Esophagus muscularis mucosa (tissue), 4 donors: Measurements from ENCODE around the gene REEP6. TPM values are rescaled to one million over a fixed set of nuclear protein-coding genes. Genes with fewer than 3 reads are reported as not detected.

Source experiments
- DNase-seq: peaks from one replicate; pipeline ENCODE4 v3.0.0-alpha.2; 2017; ENCODE audit errors: extremely low spot score
- H3K27ac ChIP-seq, 4 donors: fragments of 200-600 bp; sonication (generic); replicated peaks in 1 of 4; 1 replicate in 3 of 4; 2 replicates in 1 of 4; pipeline ENCODE4 v1.5.1; 2016 to 2019; ENCODE audit warnings: mild to moderate bottlenecking in 1 of 4
- H3K27me3 ChIP-seq, 4 donors: fragments of 200-600 bp; sonication (generic); one replicate each; pipeline versions ENCODE4 v1.5.1 to v1.6.0; 2016 to 2019
- H3K36me3 ChIP-seq, 4 donors: fragments of 200-600 bp; sonication (generic); one replicate each; pipeline ENCODE4 v1.5.1; 2016 to 2019
- H3K4me1 ChIP-seq, 4 donors: fragments of 200-600 bp; sonication (generic); one replicate each; pipeline ENCODE4 v1.5.1; 2016 to 2019
- H3K4me3 ChIP-seq, 4 donors: fragments of 200-600 bp; sonication (generic); 1 replicate in 2 of 4; 2 replicates in 2 of 4; pipeline ENCODE4 v1.5.1; 2016 to 2019; ENCODE audit warnings: mild to moderate bottlenecking in 4 of 4, moderate library complexity in 1 of 4
- H3K9me3 ChIP-seq, 4 donors: fragments of 200-600 bp; sonication (generic); 1 replicate in 3 of 4; 2 replicates in 1 of 4; pipeline ENCODE4 v1.5.1; 2016 to 2019
- CTCF ChIP-seq, 3 experiments: fragments of 200-600 bp in 2 of 3; fragments of 450-650 bp in 1 of 3; sonication (generic) in 2 of 3; IDR thresholded peaks; one replicate each; pipeline ENCODE4 v1.5.1; 2017 to 2019; ENCODE audit warnings: antibody characterized with exemption in 3 of 3, mild to moderate bottlenecking in 2 of 3, moderate library complexity in 1 of 3
- EP300 ChIP-seq: sonication (generic); formaldehyde crosslinking; IDR thresholded peaks from one replicate; pipeline ENCODE4 v1.6.1; 2017; ENCODE audit warnings: antibody characterized with exemption
- POLR2A ChIP-seq: fragments of 450-650 bp; IDR thresholded peaks from one replicate; pipeline ENCODE4 v1.6.1; 2017; ENCODE audit warnings: antibody characterized with exemption, moderate library complexity, mild to moderate bottlenecking, low read depth
- POLR2AphosphoS5 ChIP-seq, 2 donors: sonication (generic); formaldehyde crosslinking; IDR thresholded peaks; one replicate each; pipeline ENCODE4 v1.6.1; 2017; ENCODE audit warnings: antibody characterized with exemption in 2 of 2
- WGBS: methylation state at CpG from one replicate; pipeline ENCODE4 v1.1.5; 2018; 5-methylcytosine and 5-hydroxymethylcytosine counted together
- intact Hi-C: fragments of 100-400 bp; cut with DNase I; formaldehyde crosslinking; loops from one replicate; pipeline ENCODE4 v1.15.1; 2023
- total RNA-seq, 4 donors: library from RNA; depleted of rRNA; stranded (reverse); fragments of >200 nt; gene quantifications; one replicate each; pipeline versions ENCODE4 v1.1.0 to v1.2.1, GENCODE V29; 2016

The REEP6 gene
- total RNA-seq, 4 donors from 2014 or later: 0.23 to 2.3 (median 0.99) TPM; not detected in 1

- Histone ChIP-seq H3K9me3 (no peaks in the 10 kb centered on the region), H3K36me3 (peaks cover 0 to 22% (median 17%) of the 10 kb centered on the region in 4 donors), H3K4me1 (peaks cover 8 to 46% (median 39%) of the 10 kb centered on the region in 4 donors), H3K27me3 (peaks cover 0 to 63% (median 54%) of the 10 kb centered on the region in 4 donors), H3K4me3 (no peak overlapping the region), H3K27ac (no peak overlapping the region)
- no peak for DNase-seq
- intact Hi-C loops: no loop called here
- TF ChIP-seq CTCF (IDR thresholded peaks at IDR 0.05) (no peak), EP300 (no peak), POLR2A (no peak), POLR2AphosphoS5 (IDR thresholded peaks at IDR 0.05) (no peak)
- 25% methylated on average over 36 of the region's 48 CpGs for whole genome bisulfite sequencing
These were observed 33.8 kb upstream of the REEP6 start for GRCh38 chr19:1457031-1457739.

GRCh38 chr19:1457892-1458291 is 33.1 kb upstream of the REEP6 start:
- H3K4me1 ChIP-seq: peaks cover 8 to 39% (median 33%) of the 10 kb centered on the region in 4 donors
- no peaks in the 10 kb centered on the region for H3K9me3 ChIP-seq
- intact Hi-C loops: no loop called here
- WGBS: 87% methylated on average over 13 of the region's 16 CpGs
- DNase-seq: no peak
- H3K27ac ChIP-seq: no peak overlapping the region
- peaks cover 0 to 22% (median 17%) of the 10 kb centered on the region in 4 donors for H3K36me3 ChIP-seq
- peaks cover 0 to 58% (median 47%) of the 10 kb centered on the region in 4 donors for H3K27me3 ChIP-seq
- TF ChIP-seq CTCF (IDR thresholded peaks at IDR 0.05): no peak
- TF ChIP-seq POLR2A: no peak
- TF ChIP-seq POLR2AphosphoS5 (IDR thresholded peaks at IDR 0.05): no peak
- no peak for TF ChIP-seq EP300
- H3K4me3 ChIP-seq: no peak overlapping the region

DNA sequence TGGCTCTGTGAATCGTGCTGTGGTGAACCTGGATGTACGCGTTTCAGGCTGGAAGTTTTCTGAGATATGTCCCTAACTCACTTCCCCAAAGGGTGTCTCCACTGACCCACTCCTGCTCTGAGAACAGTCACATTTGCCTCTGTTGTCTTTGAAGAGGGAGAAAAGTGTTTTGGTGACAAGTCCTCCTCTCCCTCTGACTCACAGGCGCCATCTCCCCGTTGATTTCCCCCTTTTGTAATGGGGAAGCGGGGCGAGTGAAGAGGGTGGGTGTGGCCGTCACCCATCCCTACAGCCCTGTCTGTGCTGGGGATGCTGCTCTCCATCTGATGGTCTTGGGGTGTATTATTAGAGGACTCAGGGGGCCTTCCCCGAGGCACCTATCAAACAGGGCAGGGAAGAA is 31.5 kb upstream of the REEP6 start:
- intact Hi-C loops: no loop called here
- Histone ChIP-seq H3K9me3 (no peaks in the 10 kb centered on the region), H3K27me3 (peaks cover 0 to 53% (median 34%) of the 10 kb centered on the region in 4 donors), H3K36me3 (peaks cover 0 to 22% (median 17%) of the 10 kb centered on the region in 4 donors), H3K4me3 (no peak overlapping the region), H3K27ac (no peak overlapping the region), H3K4me1 (peaks cover 6 to 26% (median 21%) of the 10 kb centered on the region in 4 donors)
- DNase-seq: no peak
- TF ChIP-seq CTCF (IDR thresholded peaks at IDR 0.05) (no peak), POLR2A (no peak)
- 88% methylated on average over 9 of the region's 9 CpGs for WGBS

DNA sequence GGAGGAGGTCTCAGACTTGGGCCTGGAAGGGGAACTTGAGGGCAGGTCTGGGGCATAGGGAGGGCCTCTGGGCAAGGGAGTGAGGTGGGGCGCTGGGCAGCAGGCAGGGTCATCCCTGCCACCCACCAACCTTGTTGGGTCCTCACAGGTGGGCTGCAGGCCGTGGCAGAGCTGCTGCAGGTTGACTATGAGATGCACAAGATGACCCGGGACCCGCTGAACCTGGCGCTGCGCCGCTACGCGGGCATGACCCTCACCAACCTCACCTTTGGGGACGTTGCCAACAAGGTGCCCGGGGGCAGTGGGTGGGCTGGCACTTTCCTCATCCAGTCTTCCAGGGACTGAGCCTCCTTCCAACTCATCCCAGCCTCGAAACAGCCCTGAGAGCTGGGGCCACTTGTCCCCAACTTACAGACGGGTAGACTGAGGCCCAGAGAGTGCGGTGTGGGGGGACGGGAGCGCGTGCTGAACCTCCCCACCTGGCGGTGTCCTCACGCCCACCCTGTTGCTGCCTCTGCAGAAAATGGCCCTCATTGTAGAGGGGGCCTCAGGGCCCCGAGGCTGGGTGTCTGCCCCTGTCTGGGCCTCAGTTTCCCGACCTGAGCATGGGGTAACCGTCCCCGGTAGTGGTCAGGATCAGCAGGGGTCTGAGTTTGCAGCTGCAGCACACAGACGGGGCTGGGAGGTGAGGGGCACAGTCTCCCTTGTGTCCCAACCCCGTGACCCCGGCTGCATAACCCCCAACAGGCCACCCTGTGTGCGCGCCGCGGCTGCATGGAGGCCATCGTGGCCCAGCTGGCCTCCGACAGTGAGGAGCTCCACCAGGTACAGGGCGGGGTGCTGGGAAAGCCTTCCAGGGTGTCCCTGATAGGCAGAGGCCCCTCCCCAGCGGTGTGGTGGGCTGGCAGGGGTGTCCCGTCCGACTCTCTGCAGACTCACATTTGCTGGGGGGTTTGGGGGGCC is 30.7 kb upstream of the REEP6 start:
- 92% methylated on average over 32 of the region's 36 CpGs for WGBS
- no peak for DNase-seq
- no peak for TF ChIP-seq POLR2AphosphoS5 (IDR thresholded peaks at IDR 0.05)
- TF ChIP-seq CTCF (IDR thresholded peaks at IDR 0.05): no peak
- TF ChIP-seq POLR2A: no peak
- peaks cover 0 to 53% (median 26%) of the 10 kb centered on the region in 4 donors for H3K27me3 ChIP-seq
- H3K4me1 ChIP-seq: peaks cover 2 to 23% (median 18%) of the 10 kb centered on the region in 4 donors
- H3K9me3 ChIP-seq: no peaks in the 10 kb centered on the region
- intact Hi-C loops: no loop called here
- peaks cover 0 to 22% (median 17%) of the 10 kb centered on the region in 4 donors for H3K36me3 ChIP-seq
- no peak overlapping the region for H3K27ac ChIP-seq
- H3K4me3 ChIP-seq: no peak overlapping the region
